GM21619 (cell line): ENCODE measurements around the gene ATXN1.

Experiments used
- ATAC-seq: cut with Tn5 transposase; IDR thresholded peaks from one replicate; pipeline ENCODE4 v1.9.1; 2021; ENCODE audit not compliant: unreplicated experiment

The ATXN1 gene

DNA sequence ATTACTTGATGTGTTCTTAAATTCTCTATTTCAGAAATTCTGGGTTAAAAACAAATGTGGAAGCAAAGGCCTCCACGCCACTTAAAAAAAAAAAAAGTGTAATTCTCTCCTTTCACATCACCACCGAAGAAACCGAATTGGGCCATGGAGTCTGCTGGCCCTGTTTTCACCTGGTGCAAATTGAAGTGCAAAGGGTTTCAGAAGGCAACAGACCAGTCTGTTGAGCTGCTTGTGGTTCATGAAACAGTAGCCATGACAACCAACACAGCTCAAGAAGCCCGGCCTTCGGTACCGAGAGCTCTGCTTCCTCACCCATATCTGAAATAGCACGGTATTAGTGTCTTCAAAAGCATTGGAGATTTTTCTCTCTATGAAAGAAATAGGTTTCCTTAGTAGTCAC lies 459.7 kb downstream of the ATXN1 start:
- peak; percentile 53 for ATAC-seq

DNA sequence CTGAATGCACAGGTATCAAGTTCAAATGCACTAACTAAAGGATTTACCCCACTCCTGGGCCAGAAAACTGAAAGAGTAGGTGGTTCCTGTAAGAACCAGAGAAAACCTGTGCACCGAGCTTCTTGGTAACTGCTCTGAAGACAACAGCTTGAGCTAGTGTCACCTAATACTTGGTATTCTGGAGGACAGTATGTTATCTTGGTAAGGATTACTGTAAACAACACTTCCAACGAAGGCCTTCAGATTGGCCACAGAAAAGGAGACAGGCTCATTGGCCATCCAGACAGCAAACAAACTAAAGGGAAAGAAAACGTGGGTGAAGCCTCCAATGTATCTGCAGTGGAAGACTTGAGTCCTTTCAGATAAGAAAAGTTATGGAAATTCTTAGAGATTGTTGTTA lies 461.4 kb downstream of the ATXN1 start:
- no peak for ATAC-seq

DNA sequence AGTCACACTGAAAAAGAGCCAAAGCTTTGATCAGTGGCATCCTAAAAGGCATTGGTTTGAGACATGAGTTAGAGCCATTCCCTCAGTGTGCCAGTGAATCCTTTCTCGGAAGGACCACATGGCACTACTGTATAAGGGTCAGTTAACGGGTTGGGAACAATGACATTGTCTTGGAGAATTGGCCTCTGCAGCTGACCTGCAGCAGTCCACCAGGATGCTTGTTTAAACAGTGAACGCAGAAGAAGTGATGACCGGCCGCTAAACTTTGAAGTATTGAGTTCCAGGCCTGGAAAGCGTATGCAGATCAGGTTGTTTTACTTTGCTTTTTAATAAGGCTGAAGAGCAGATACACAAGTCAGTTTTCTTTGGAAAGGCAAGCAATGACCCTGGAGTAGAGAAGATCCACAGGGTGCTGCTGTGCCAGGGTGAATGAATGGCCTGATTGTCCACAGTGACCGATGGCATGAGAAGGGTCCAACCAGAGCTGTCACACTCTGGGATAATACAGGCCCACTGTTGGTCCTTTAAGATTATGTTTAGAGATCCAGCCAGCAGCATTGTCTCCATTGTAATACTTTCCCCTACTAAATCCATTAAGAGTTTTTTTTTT lies 465.1 kb downstream of the ATXN1 start:
- ATAC-seq: no peak

DNA sequence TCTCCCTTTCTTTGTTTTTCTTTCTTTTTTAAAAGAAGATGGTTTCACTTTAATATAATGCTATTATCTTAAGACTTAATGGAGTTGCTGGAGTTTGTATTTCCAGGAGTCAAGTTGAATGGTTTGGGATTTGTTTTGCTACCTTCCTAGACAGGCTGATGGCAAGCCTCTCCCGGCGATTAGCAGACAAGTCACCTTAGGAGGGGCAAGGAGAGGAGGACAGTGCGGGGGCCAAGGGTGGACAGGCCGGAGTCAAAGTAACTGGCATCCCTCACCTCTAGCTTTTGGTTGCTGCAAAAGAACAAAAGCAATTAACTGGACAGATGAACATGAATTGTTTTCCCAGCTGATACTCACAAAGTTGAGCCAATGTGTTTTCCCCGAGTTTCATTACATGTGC lies 465.8 kb downstream of the ATXN1 start:
- no peak for ATAC-seq

DNA sequence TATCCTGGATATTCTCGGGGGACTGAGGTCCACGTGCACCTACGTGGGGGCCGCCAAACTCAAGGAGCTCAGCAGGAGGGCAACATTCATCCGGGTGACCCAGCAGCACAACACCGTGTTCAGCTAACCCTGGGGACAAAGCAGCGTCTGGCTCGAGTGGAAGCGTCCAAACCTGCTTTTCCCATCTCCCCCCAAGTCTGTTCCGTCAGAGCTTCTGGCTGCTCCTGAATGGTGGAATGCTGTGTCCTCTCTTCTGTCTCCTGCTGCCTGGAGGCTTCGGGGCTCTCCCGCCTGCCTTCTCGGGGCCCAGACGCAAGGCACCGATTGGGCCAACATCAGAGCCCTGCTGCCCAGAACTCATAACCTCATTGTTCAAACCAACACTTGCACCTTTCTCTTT lies 466.2 kb downstream of the ATXN1 start:
- no peak for ATAC-seq

DNA sequence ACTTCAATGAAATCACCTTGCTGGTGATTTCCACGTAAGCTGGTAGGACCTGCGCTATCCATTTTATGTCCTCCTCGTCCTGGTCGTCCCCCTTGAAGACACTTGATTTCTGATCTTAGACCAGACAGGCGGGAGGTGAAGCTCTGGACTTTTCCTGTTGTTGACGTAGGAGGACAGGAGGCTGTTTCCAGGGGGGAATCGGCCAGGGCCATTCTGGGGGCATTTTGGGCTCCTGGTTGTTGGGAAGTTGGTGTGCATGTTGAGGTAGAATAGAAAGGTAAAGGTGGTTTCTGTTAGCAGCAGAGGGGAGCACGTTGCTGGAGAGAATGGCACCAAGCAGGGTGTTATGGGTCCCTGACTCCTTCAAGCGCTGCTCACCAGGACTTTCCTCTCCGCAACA lies 466.9 kb downstream of the ATXN1 start:
- ATAC-seq: no peak

DNA sequence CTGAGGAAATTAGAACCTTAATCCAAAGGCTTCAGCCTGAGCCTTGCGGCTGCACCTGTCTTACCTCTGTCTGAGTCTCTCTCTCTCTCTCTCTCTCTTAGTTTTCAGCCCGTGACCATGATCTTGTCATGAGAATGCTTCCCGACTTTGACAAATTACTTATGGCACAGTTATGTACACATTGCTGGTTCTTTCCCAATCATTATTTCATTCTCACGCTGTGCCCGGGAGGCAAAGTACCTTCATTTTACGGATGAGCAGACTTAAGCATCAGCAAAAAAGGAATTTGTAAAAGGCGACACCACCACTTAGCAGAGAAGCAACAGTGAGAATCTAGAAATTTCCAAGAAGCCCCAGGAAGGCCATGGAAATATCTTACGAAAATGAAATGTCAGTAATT lies 468.3 kb downstream of the ATXN1 start:
- ATAC-seq: no peak

DNA sequence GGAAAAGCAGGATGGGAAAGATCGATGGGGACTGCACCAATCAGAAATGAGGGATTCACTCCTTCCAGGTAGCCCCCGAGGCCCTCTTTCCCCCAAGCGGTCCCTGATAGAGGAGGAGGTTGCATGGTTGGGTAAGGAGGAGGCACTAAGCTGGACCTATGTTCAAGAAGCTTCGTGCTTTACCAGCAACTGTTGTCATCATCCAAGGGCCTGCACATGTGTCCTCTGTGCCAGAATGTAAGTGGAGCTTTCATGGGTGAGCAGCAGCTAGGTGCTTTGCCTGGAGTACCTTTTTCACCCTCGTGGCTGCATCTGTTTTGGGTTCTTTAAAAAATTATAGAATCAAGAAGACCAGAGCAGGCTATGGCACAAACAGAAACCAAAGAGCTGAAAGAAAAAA lies 468.8 kb downstream of the ATXN1 start:
- no peak for ATAC-seq

DNA sequence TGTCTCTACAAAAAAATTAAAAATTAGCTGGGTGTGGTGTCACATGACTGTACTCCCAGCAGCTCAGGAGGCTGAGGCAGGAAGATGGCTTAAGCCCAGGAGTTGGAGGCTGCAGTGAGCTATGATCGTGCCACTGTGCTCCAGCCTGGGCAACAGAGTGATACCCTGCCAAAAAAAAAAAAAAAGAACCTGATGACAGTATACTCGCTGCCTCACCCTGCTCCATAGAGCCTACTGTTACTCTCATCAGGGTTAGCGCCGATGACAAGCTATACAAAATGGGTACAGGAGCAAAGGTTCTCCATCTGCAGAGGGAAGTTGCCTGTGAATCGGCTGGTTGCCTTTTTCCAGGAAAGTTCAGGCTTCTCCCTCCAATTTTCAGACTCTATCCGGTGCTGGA lies 469.5 kb downstream of the ATXN1 start:
- ATAC-seq: no peak

DNA sequence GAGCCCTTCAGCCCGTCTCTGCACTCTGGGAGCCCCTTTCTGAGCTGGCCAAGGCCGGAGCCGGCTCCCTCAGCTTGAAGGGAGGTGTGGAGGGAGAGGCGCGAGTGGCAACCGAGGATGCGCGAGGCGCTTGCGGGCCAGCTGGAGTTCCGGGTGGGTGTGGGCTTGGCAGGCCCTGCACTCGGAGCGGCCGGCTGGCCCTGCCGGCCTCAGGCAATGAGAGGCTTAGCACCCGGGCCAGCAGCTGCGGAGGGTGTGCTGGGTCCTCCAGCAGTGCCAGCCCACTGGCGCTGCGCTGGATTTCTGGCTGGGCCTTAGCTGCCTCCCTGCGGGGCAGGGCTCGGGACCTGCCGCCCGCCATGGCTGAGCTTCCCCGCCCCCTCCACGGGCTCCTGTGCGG lies 473.1 kb downstream of the ATXN1 start:
- no peak for ATAC-seq

DNA sequence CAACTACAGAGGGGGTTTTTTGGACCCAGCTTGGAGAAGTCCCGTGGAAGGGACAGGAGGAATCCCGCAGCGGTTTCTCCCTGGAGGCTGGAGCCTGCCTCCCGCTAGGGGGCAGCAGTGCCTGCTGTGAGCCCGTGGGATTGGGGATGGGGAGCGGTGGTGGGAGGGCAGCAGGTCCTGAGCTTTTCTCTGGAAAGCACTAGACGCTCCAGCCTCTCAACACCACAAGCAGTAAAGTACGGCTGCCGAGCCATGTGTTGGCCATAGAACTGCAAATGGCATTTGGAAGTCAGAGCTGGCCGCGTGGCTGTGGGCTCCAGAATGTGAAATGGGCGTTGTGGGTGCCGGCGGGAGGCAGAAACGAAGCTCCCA lies 475.1 kb downstream of the ATXN1 start:
- ATAC-seq: no peak

DNA sequence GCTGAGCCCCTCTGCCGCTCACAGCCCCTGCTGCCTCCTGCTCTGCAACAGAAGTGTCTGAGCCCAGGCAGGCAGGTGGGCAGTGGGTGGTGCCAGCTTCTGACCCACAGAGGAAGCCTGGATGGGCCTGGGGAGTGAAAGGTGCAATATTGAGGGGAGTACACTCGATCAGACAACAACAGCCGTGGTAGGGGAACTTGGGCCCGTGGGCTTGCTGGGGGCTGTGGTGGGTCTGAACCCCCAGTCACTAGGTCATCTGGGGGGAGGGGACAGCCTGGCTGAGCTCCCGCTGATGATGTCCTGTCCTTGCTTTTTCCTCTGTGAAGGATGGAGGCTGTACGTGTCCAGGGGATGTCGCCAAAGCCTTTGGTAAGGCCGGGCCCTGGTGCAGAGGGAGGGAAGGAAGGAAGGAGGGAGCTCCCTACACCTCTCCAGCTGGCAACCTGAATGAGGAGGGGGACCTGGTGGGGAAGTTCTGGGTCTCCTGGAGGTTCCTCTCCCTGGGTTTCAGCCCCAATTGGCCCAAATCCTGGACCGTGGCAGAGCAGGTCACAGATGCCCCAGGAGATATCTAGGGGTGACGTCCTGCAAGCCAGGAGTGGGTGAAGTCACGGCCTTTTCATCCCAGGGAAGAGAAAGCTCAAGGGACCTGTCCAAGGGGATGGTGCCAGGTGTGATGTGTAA lies 475.7 kb downstream of the ATXN1 start:
- no peak for ATAC-seq

DNA sequence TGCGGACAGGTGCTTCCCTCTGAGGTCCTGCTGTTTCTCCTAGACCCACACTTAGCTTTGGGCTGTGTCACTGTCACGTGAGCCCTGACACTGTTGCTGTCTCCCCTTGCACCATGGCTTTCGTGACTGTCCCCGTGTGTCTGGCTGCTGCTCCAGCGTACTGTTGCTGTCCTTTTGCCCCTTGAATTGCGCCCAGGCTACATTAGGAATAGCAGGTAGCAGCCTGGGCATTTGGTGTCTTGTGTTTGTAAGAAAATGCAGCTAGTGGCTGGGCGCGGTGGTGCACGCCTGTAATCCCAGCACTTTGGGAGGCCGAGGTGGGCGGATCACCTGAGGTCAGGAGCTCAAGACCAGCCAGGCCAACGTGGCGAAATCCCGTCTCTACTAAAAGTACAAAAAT lies 476.8 kb downstream of the ATXN1 start:
- no peak for ATAC-seq

DNA sequence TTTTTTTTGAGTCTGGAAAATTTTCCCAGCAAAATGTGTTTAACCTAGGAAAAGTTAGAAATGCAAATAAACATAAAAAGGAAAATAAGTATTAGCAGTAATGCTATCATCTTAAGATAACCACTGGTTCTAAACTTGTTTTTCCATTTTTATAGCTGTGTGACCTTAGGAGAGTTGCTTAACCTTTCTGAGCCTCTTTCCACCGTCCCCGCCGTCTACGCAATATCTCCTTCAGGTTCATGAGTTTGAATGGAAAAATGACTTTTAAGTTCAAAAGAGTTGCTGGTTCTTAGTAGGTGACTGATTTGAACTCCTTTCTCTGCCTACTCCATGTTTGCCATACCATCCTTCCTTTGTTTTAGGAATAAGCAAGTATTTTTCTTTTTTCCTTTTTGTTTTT lies 478.9 kb downstream of the ATXN1 start:
- no peak for ATAC-seq

DNA sequence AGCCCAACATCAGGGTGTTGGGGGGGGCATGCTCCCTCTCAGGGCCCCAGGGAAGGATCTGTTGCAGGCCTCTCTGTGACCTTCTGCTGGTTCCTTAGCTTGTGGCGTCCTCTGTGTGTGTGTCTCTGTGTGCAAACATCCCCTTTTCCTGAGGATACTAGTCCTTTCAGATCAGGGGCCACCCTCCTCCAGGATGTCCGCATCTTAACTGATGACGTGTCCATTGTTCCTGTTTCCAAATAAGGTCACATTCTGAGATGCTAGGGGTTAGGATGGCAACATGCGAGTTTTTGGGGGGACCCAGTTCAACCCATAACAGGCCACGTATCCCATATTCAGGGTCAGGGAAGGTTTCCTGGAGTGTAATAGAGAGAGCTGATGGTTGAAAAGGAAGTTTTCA lies 482.0 kb downstream of the ATXN1 start:
- ATAC-seq: no peak

DNA sequence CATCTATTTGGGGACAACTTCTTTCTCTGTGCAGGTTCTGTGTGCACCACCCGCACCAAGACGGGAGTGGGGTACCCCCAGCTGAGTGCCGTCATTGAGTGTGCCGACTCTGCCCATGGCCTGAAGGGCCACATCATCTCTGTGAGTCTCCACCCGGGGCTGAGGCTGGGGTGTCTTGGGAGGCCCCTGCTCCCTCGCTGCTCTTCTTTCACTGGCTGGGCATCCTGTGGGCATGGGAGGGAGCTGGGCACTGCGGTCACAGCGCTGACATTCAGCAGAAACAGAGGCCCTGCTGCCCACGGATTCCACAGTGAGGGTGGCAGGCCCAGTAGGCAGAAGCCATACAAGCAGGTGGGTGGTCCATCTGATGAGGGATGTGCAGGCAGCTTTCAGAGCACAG lies 482.5 kb downstream of the ATXN1 start:
- no peak for ATAC-seq

DNA sequence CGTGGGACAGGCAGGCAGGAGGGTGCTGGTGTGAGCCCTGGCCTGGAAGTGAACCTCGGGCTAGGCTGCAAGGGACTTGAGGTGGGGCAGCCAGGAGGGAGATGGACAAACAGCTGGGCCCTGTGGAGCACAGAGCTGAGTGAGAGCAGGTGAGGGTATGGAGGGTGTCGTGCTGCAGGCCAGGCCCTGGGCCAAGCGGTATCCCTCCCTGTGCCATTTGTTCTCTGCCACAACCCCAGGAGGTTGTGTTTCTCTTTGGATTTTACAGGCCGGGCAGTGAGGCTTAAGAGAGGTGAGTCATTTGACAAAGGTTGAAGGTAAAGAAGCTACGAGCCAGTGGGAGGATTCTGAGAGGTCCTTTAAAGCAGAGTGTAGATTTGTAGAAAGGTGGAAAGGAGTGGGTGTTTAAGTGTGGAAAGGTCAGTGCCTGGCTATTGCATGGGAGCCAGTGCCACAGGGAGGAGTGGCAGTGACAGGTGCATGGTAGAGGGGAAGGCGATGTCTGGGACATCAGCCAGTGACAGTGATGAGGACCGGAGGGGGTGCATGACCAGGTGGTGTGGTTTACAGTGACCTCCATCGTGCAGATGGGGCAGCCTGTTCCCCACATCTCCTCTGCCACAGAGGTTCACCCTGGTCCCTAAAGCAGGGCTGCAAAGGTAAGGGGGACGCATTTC lies 483.1 kb downstream of the ATXN1 start:
- no peak for ATAC-seq

DNA sequence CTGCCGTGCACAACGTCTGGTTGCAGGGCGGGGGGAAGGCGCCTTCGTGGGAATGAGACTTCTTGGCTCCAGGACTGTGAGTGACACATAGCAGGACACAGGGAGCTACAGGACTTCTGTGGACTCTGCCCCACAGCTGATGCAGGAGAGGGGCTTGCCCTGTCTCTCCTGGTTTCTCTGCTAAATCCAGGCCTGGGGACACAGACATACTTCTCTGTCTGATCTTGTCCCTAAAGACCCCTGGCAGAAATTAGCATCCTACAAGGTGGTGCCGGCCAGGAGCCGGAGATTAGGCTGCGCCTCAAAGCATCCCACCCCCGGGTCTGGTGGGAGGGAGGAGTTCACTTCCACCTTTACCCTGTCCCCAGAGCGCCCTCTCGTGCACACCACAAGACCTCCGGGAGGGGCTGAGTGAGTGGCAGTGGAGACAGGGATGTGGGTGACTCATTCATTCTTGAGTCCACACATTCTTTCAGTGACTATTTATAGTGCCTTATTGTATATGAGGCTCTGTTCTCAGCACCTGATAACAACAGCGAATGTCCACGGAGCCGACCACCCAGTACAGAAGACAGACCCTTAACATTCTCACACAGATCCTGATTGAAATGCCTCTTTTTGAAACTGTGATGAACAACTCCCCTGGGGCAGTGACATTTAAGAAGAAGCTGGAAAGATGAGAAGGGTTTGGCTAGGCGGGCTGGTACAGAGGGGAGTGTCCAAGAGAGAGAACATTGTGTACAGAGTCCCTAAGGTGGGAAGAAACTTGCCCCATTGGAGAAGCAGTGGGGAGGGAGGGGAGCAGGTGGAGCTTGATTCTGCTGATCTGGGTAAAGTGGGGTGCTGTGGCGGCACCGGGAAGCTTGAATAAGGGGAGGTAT lies 483.9 kb downstream of the ATXN1 start:
- ATAC-seq: peak; percentile 69

DNA sequence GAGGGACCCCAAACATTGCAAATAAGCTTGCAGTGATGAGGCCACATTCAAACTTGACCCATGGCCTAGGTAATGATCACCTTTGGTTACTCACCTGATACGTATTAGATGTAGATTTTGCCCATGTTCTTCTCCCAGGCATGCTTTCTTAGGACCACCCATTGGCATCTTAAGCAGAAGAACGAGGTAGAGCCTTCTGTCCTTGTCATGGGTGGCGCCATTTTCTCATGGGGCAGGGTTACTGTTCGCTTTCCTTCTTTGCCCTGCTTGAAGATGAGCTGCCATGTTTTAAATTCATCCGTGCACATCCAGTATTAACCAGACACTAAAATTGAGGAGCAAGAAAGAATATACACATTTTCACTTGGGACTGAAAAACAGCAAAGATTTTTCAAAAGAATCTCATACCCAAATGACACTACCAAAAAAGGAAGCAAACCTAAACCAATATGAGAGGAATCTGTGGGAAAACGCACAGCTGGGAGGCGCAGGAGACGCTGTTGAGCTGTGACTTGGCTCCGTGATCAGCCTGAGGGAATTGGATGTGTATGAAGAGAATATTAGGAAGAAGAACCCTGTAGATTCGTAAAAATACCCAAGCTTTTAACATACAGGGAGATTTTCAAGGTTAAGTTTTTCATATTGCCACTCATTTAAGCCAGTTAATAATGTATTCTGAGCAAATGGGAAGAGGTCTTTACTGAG lies 486.2 kb downstream of the ATXN1 start:
- no peak for ATAC-seq

DNA sequence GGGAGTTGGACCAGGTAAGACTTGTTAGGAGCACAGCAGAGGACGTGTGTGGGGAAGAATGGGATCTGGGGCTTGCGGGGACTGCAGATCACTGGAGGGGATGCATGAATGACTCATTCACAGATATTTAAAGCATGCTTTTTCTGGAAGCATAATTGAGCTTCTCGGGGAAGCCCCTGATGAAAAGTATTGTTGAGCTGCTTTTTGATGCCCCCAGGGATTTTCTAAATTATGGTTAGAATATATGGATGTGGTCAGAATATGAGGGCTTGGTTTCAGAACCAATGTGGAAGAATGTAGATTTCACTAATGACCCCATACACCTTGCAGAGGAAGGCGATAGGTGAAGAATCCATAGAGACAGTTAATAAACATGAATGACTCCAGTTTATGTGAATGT lies 486.8 kb downstream of the ATXN1 start:
- ATAC-seq: no peak

DNA sequence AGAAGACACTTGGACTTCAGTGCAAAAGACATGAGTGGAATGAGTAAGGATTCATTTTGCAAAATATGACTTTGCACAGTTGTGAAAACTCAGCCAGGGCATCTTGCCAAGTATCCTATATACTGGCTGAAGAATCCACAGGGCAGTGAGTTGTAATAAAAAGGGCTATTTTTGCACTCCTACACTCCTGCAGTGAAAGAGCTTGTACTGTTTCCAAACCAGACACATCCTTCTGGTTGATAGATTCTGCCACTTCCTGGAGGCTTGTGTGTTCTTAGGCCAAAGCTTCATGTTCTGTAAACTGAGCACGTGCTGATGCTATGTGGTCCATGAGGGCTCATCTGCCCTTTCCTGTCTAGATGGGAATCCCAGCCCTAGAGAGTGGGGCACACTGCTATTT lies 488.0 kb downstream of the ATXN1 start:
- no peak for ATAC-seq
